ENCODE data around the gene LPP. TPM values are rescaled to one million over a fixed set of nuclear protein-coding genes. Genes with fewer than 3 reads are reported as not detected.
"Not testable (repeated sequence)": the region's sequence is repeated elsewhere in the genome, so short reads cannot be mapped to it uniquely, and the experiment has no call there.

The LPP gene
- polyA plus RNA-seq, 3 donors: 14.1 to 23.2 (median 15.3) TPM

DNA sequence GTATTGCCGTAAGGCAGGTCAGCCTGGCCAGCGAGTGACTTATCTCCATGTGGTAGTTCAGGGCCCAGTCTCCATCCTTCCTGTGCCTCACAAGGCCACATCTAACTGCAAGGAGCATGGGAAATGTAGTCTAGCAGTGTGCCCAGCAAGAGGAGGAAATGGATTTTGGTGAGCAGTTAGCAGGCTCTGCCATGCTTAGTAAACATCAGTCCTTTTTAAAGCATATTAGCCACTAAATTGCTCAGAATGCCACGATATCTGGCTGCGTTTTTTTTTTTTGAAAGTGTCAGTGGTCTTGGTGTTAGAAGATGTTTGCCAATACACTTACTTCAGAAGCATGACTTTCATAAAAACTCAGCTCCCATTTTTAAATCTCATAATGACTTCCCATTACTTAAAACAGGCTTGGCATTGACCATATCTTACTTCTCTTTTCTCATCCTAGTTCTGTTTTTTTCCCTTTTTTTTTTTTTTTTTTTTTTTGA is 547.6 kb downstream of the LPP start:
- Mint-ChIP-seq H3K36me3 (peaks cover 9 to 11% of the 10 kb centered on the region in 2 donors), H3K4me1 (peaks cover 49% of the 10 kb centered on the region), H3K27ac (peak overlapping the region; percentile 90 to 98 (median 97)), H3K27me3 (ENCODE audit: low read depth in 3 of 3) (peaks cover 0 to 2% (median 0%) of the 10 kb centered on the region in 3 donors), H3K9me3 (peaks cover 0 to 3% (median 0%) of the 10 kb centered on the region in 7 donors), H3K4me3 (peak overlapping the region; percentile 73 to 80)
- peaks cover 4% of the 10 kb centered on the region for H3K79me2 ChIP-seq (ENCODE audit: insufficient read depth, low read length)
- intact Hi-C loops (cut with micrococcal nuclease): loop anchor here in 1 of 2 donors (10.0 kb wide), 2 partner anchors 253 to 957 kb away; partner anchors contain the start of gene BCL6
- H3K9me3 ChIP-seq (replicated peaks in 1 of 2; ENCODE audit: control insufficient read depth in 1 of 2, insufficient read depth in 1 of 2, low read length in 2 of 2): no peaks in the 10 kb centered on the region
- peak; percentile 72 to 87 (median 77) for DNase-seq
- H3K4me3 ChIP-seq (replicated peaks in 1 of 3; ENCODE audit: low read depth in 2 of 3, low read length in 3 of 3): peak overlapping the region in 1 of 3 experiments; percentile 53
- H2AFZ ChIP-seq (ENCODE audit: insufficient read depth, low read depth, low read length, poor library complexity, severe bottlenecking): peak overlapping the region; percentile 24
- no peak overlapping the region for H3K9ac ChIP-seq (ENCODE audit: insufficient read depth, low read length, poor library complexity, severe bottlenecking)
- H3K4me2 ChIP-seq (replicated peaks; ENCODE audit: extremely low read depth, low read length, poor library complexity, severe bottlenecking): peak overlapping the region; percentile 57
- peaks cover 44 to 54% of the 10 kb centered on the region in 2 donors for H3K4me1 ChIP-seq (ENCODE audit: control insufficient read depth in 1 of 2, insufficient read depth in 2 of 2, low read length in 2 of 2)
- 60% methylated on average over 1 of the region's 4 CpGs for WGBS (ENCODE audit: insufficient coverage)
- H4K20me1 ChIP-seq (ENCODE audit: insufficient read depth, low read length): no peaks in the 10 kb centered on the region
- H3K27me3 ChIP-seq (ENCODE audit: control insufficient read depth in 2 of 2, insufficient read depth in 2 of 2, low read length in 2 of 2): no peaks in the 10 kb centered on the region
- H3K27ac ChIP-seq (ENCODE audit: low read depth in 1 of 2, low read length in 2 of 2): peak overlapping the region; percentile 81 to 86
- TF ChIP-seq, protein P1, sequence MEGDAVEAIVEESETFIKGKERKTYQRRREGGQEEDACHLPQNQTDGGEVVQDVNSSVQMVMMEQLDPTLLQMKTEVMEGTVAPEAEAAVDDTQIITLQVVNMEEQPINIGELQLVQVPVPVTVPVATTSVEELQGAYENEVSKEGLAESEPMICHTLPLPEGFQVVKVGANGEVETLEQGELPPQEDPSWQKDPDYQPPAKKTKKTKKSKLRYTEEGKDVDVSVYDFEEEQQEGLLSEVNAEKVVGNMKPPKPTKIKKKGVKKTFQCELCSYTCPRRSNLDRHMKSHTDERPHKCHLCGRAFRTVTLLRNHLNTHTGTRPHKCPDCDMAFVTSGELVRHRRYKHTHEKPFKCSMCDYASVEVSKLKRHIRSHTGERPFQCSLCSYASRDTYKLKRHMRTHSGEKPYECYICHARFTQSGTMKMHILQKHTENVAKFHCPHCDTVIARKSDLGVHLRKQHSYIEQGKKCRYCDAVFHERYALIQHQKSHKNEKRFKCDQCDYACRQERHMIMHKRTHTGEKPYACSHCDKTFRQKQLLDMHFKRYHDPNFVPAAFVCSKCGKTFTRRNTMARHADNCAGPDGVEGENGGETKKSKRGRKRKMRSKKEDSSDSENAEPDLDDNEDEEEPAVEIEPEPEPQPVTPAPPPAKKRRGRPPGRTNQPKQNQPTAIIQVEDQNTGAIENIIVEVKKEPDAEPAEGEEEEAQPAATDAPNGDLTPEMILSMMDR (IDR thresholded peaks at IDR 0.05): no peak
- H3K36me3 ChIP-seq (replicated peaks in 1 of 2; ENCODE audit: control insufficient read depth in 1 of 2, insufficient read depth in 2 of 2, low read length in 2 of 2): no peaks in the 10 kb centered on the region

DNA sequence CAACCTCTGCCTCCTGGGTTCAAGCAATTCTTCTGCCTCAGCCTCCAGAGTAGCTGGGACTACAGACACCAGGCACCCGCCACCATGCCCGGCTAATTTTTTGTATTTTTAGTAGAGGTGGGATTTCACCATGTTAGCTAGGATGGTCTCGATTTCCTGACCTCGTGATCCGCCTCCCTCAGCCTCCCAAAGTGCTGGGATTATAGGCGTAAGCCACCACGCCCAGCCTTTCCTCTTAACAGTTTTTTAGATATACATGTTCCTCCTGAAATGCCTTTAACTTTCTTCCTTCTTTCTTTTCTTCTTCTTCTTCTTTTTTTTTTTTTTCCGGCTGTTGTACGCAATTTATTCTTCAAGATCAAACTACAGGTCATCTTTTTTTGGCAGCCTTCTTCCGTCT is 548.1 kb downstream of the LPP start:
- not testable (repeated sequence) for H3K27me3 Mint-ChIP-seq (ENCODE audit: low read depth in 3 of 3); H2AFZ ChIP-seq (ENCODE audit: insufficient read depth, low read depth, low read length, poor library complexity, severe bottlenecking); H3K9me3 ChIP-seq (replicated peaks in 1 of 2; ENCODE audit: control insufficient read depth in 1 of 2, insufficient read depth in 1 of 2, low read length in 2 of 2); H3K9ac ChIP-seq (ENCODE audit: insufficient read depth, low read length, poor library complexity, severe bottlenecking); H3K9me3 Mint-ChIP-seq; H3K79me2 ChIP-seq (ENCODE audit: insufficient read depth, low read length); H3K36me3 ChIP-seq (replicated peaks in 1 of 2; ENCODE audit: control insufficient read depth in 1 of 2, insufficient read depth in 2 of 2, low read length in 2 of 2); H3K27me3 ChIP-seq (ENCODE audit: control insufficient read depth in 2 of 2, insufficient read depth in 2 of 2, low read length in 2 of 2); H4K20me1 ChIP-seq (ENCODE audit: insufficient read depth, low read length)
- 0% methylated on average over 1 of the region's 10 CpGs for WGBS (ENCODE audit: insufficient coverage)
- intact Hi-C loops (cut with micrococcal nuclease): loop anchor here in 1 of 2 donors (10.0 kb wide), 2 partner anchors 253 to 957 kb away; partner anchors contain the start of gene BCL6
- DNase-seq: peak in 1 of 3 donors; percentile 30
- H3K4me3 ChIP-seq (replicated peaks in 1 of 3; ENCODE audit: low read depth in 2 of 3, low read length in 3 of 3): peak overlapping the region in 2 of 3 experiments; percentile 29 to 53
- Mint-ChIP-seq H3K36me3 (peaks cover 7 to 12% of the 10 kb centered on the region in 2 donors), H3K4me1 (peaks cover 54% of the 10 kb centered on the region), H3K27ac (peak overlapping the region; percentile 90 to 98 (median 97)), H3K4me3 (peak overlapping the region; percentile 73 to 80)
- H3K4me2 ChIP-seq (replicated peaks; ENCODE audit: extremely low read depth, low read length, poor library complexity, severe bottlenecking): peak overlapping the region; percentile 57
- H3K4me1 ChIP-seq (ENCODE audit: control insufficient read depth in 1 of 2, insufficient read depth in 2 of 2, low read length in 2 of 2): peaks cover 48 to 59% of the 10 kb centered on the region in 2 donors
- H3K27ac ChIP-seq (ENCODE audit: low read depth in 1 of 2, low read length in 2 of 2): peak overlapping the region; percentile 81 to 86

All from CD14-positive monocyte (primary cell).